OCI-LY1 (cell line): ENCODE data around the gene PCDHGB6.
"Not testable (repeated sequence)": the region's sequence is repeated elsewhere in the genome, so short reads cannot be mapped to it uniquely, and the experiment has no call there.

Experiments
- EZH2 ChIP-seq: fragments of 200-600 bp; sonication (generic), shearing (Covaris generic); IDR thresholded peaks from 2 replicates; pipeline ENCODE4 v1.8.0; 2017; ENCODE audit warnings: borderline replicate concordance, mixed run types, mild to moderate bottlenecking, antibody characterized with exemption, low read length, moderate library complexity, mixed read lengths
- TF ChIP-seq, protein P1 (sequence below): fragments of 200-600 bp; sonication (generic), shearing (Covaris generic); IDR thresholded peaks from 2 replicates; pipeline ENCODE4 v1.5.1; 2017; ENCODE audit warnings: mild to moderate bottlenecking, antibody characterized with exemption, low read length, moderate library complexity, mixed read lengths

GRCh38 chr5:141432308-141432707, 24.5 kb downstream of the PCDHGB6 start:
- TF ChIP-seq, protein P1, sequence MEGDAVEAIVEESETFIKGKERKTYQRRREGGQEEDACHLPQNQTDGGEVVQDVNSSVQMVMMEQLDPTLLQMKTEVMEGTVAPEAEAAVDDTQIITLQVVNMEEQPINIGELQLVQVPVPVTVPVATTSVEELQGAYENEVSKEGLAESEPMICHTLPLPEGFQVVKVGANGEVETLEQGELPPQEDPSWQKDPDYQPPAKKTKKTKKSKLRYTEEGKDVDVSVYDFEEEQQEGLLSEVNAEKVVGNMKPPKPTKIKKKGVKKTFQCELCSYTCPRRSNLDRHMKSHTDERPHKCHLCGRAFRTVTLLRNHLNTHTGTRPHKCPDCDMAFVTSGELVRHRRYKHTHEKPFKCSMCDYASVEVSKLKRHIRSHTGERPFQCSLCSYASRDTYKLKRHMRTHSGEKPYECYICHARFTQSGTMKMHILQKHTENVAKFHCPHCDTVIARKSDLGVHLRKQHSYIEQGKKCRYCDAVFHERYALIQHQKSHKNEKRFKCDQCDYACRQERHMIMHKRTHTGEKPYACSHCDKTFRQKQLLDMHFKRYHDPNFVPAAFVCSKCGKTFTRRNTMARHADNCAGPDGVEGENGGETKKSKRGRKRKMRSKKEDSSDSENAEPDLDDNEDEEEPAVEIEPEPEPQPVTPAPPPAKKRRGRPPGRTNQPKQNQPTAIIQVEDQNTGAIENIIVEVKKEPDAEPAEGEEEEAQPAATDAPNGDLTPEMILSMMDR: not testable (repeated sequence)
- not testable (repeated sequence) for TF ChIP-seq EZH2
